Thyroid gland (tissue), 4 donors: ENCODE data around the gene ERCC3.

Source experiments
- CTCF ChIP-seq, 6 experiments: fragments of 200-600 bp in 3 of 6; fragments of 450-650 bp in 3 of 6; sonication (generic) in 3 of 6; IDR thresholded peaks; one replicate each; pipeline ENCODE4 v1.5.1; 2016 to 2019; ENCODE audit warnings: antibody characterized with exemption in 6 of 6, mild to moderate bottlenecking in 2 of 6, inconsistent platforms in 1 of 6, moderate library complexity in 1 of 6
- POLR2A ChIP-seq, 2 donors: fragments of 450-650 bp; IDR thresholded peaks; one replicate each; pipeline ENCODE4 v1.6.1; 2017; ENCODE audit warnings: antibody characterized with exemption in 2 of 2, mild to moderate bottlenecking in 2 of 2, moderate library complexity in 1 of 2

- no peak for TF ChIP-seq POLR2A (IDR thresholded peaks at IDR 0.05)
- TF ChIP-seq CTCF (IDR thresholded peaks at IDR 0.05): no peak
Measured at GRCh38 chr2:127283275-127283674, 10.7 kb downstream of the ERCC3 start.
